ENCODE results near the gene CYP19A1. TPM values are rescaled to one million over a fixed set of nuclear protein-coding genes. Genes with fewer than 3 reads are reported as not detected.

The CYP19A1 gene
- total and polyA plus RNA-seq, 10 of the 15 experiments (the other 5 are each of a cell fraction or from before 2014, with no cell fraction given): 0.08 to 1.8 (median 0.70) TPM

- in situ Hi-C loops (cut with MboI) (loop anchor here (5.0 kb wide), 1 partner anchor 95 kb away; no protein-coding TSS in a partner anchor), intact Hi-C loops (cut with micrococcal nuclease; ENCODE audit: unreplicated experiment) (loop anchor here (1.0 kb wide), 1 partner anchor 94 kb away; no protein-coding TSS in a partner anchor)
- DNase-seq (ENCODE audit: low read depth, low spot score) (no peak), ATAC-seq (peak; percentile 49), FAIRE-seq (no peak)
- Histone ChIP-seq H3K4me3 (no peak overlapping the region), H3K27me3 (replicated peaks in 1 of 2; ENCODE audit: control insufficient read depth in 2 of 2, insufficient read depth in 2 of 2, low read length in 1 of 2) (peaks cover 0 to 1% of the 10 kb centered on the region in 2 experiments; a peak in 3 of 4 replicates), H3K4me2 (ENCODE audit: control insufficient read depth, insufficient read depth) (no peak overlapping the region), H3K27ac (ENCODE audit: control insufficient read depth, insufficient read depth) (no peak overlapping the region), H3K9me3 (replicated peaks; ENCODE audit: control insufficient read depth, insufficient read depth, low read length) (no peaks in the 10 kb centered on the region; the same call in 2 of the 3 replicates), H3K4me1 (ENCODE audit: control insufficient read depth, insufficient read depth, low read length) (peaks cover 10% of the 10 kb centered on the region), H3K9ac (ENCODE audit: control insufficient read depth, insufficient read depth, low read length) (no peak overlapping the region), H4K20me1 (ENCODE audit: control insufficient read depth, insufficient read depth) (no peaks in the 10 kb centered on the region; the same call in 1 of the 2 replicates), H2AFZ (ENCODE audit: control insufficient read depth, low read depth, low read length) (no peak overlapping the region), H3K79me2 (ENCODE audit: control insufficient read depth, insufficient read depth, low read length) (no peaks in the 10 kb centered on the region), H3K36me3 (ENCODE audit: control insufficient read depth in 2 of 2, insufficient read depth in 2 of 2, low read length in 1 of 2) (no peaks in the 10 kb centered on the region)
- ChIA-PET POLR2A (no interaction called here), SMC1A (ENCODE audit: uncharacterized antibody, unreplicated experiment) (interaction anchor here (0.7 to 3.4 kb wide), 11 partner anchors 11 to 212 kb away, joined by 3 to 26 read pairs (median 4); no protein-coding TSS in a partner anchor), RAD21 (ENCODE audit: unreplicated experiment) (interaction anchor here (1.0 to 3.2 kb wide), 8 partner anchors 15 to 212 kb away, joined by 3 to 22 read pairs (median 7); no protein-coding TSS in a partner anchor), CTCF (interaction anchor here (0.6 to 8.9 kb wide), 18 partner anchors 14 to 248 kb away, joined by 3 to 92 read pairs (median 6); no protein-coding TSS in a partner anchor)
- WGBS (ENCODE audit: insufficient coverage, insufficient replicate concordance, low lambda C conversion rate, missing lambda C conversion rate): 0% methylated on average over 1 of the region's 1 CpG
- no TSS peak for BruUV-seq (replicated peaks)
- no peak for TF ChIP-seq CBX3 (IDR thresholded peaks at IDR 0.05; ENCODE audit: borderline replicate concordance, low read depth)
- TF ChIP-seq SMC3 (IDR thresholded peaks at IDR 0.05; ENCODE audit: borderline replicate concordance, low read length): peak; percentile 48; the same call in 1 of the 2 replicates
- peak; percentile 14 to 32 (median 20); a peak in 4 of 6 replicates for TF ChIP-seq CTCF (IDR thresholded peaks at IDR 0.05 in 2 of 3, conservative IDR thresholded peaks at IDR 0.05 in 1 of 3; ENCODE audit: control insufficient read depth in 2 of 3, extremely low read depth in 1 of 3, insufficient read depth in 1 of 3, low read depth in 3 of 3, low read length in 3 of 3)
- TF ChIP-seq NR2C1 (IDR thresholded peaks at IDR 0.05): no peak
- peak; percentile 40 for TF ChIP-seq RAD21 (IDR thresholded peaks at IDR 0.05; ENCODE audit: insufficient read depth, low read depth, low read length)
- no peak for TF ChIP-seq IKZF1 (conservative IDR thresholded peaks at IDR 0.05)
Observed at GRCh38 chr15:51286816-51287215, 51.6 kb downstream of the CYP19A1 start.
